ENCODE measurements around the gene EPHB3.

Gene EPHB3

GRCh38 chr3:184561061-184561912 lies at the start of gene EPHB3:
Gene EPHB3 (plus strand): TSS chr3:184561785. CDS start chr3:184562236, 451 bp downstream.
- peak; percentile 91 to 94 for DNase-seq

DNA sequence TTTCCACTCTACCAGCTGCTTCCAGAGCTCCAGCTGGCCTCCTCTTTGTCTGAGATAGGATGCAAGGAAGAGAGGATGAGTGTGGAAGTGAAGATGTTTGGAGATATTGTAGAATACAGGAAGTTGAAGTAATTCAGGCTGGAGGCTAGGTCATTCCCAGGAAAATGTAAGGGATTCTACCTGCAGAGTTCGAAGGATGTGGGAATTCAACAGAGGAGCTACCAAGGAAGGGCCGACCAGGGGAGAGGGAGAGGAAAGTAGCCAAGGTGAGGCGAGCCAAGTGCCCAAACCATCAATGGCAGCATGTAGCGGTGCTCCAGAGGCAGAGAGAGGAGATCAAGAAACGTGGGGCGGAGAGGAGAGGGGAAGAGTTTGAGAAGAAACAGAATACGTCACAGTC lies 49.0 kb upstream of the EPHB3 start:
- DNase-seq, result no peak

- DNase-seq, result peak; percentile 78 to 83
Measured at GRCh38 chr3:184513276-184514170, 48.1 kb upstream of the EPHB3 start.

GRCh38 chr3:184514171-184514490 lies 47.5 kb upstream of the EPHB3 start:
- no peak for DNase-seq

- no peak for DNase-seq
Measured at GRCh38 chr3:184523825-184524615, 37.6 kb upstream of the EPHB3 start.

- peak in 1 of 2 donors; percentile 23 for DNase-seq
Measured at GRCh38 chr3:184524981-184525336, 36.6 kb upstream of the EPHB3 start.

DNA sequence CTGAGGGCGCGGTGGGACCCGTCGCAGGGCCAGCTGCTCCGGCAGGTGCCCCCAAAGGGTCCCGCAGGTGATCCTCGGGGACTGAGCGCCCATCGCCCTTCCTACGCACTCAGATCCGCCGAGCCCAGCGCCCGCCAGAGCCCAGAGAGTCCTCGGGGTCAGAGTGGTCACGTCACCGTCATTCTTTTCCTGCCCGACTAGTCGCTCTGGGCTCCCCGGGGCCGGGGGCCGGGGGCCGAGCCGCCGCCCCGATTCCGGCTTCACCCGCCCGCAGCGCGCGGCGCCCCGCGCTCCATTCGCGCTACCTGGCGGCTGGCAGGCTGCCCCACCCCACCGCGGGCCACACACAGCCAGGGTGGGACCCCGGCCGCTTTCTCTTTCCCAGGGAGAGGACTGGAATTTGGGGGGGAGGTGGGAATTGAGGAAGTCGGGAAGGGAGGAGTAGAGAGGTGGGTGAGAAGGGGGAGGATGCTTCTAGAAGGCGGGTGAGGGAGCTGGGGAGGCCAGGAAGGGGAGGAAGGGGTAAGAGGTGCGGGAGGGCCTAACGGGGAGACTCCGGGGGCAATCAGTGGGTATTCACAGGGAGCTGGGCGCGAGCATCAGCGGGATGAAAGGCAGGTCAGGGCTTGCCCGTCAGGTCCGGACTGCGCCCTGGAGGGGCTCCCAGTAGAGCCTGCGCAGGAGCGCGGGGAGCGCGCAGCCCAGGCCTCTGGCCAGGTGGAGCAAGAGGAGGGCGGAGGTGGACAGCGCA lies 36.1 kb upstream of the EPHB3 start:
- no peak for DNase-seq

GRCh38 chr3:184526088-184526433 lies 35.5 kb upstream of the EPHB3 start:
- no peak for DNase-seq

DNA sequence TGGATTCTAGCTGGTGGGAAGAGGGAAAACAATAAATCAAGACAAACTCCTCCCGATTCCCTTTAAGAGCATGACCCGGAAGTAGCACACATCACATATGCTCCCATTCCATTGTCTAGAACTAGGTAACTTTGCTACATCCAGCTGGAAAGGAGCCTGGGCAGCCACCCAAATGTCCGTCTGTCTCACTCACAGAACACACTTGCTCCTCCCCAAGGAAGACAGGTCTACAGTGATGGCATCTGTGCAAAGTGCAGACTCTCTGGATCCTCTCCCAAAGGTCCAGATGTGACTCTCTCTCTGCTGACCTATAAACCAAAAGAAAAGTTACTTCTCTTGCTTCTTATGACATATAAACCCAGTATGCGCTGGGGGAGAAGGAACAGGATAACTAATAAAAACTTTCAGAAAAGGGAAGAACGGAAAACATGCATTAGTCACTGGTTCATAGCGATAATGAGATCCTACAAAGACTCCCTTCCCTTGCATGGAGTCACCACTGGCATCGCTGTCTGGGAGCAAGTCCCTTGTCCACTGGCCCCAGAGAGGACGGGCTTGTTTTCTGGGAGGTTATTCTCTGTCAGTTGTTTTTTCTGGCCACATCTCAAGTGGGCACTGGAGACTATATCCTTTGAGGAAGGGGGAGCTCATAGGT lies 29.8 kb upstream of the EPHB3 start:
- no peak for DNase-seq

- no peak for DNase-seq
Measured at GRCh38 chr3:184532940-184533732, 28.4 kb upstream of the EPHB3 start.

DNA sequence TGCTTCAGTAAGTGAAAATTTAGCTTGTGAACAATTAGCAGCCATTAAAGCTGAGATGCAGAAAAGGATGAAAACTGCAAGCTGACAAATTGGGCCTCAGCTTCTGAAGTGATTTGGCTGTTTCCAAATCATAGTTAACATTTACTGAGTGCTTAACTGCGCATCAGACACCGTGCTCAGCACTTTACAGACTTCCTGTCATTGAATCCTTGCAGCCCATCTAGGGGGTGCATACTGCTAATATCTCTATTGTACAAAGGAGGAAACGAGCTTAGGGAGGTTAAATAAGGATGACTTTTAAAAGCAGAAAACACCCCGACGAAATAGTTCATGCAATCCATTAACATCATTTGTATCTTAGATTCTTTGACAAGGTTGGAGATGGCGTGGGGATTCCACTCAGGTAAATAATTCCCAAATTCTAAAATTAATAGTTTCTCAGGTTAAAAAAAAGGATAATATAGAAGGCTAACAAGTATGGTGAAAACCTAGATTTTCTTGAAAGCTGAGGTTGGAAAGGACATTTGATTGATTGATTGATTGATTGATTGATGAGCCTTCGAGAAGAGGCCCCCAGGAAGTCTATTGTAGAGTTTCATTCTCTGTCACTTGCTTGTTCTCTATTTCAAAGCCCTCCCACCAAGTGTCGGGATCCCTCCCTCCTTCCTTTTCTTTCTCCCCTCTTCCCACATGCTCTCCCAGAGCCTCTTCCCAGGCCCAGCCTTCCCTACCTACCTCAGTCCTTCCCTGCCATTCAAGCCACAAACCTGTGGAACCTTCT lies 23.5 kb upstream of the EPHB3 start:
- DNase-seq, result no peak

- DNase-seq, result no peak
Measured at GRCh38 chr3:184538666-184539431, 22.7 kb upstream of the EPHB3 start.

- DNase-seq, result no peak
Measured at GRCh38 chr3:184539801-184540435, 21.7 kb upstream of the EPHB3 start.

DNA sequence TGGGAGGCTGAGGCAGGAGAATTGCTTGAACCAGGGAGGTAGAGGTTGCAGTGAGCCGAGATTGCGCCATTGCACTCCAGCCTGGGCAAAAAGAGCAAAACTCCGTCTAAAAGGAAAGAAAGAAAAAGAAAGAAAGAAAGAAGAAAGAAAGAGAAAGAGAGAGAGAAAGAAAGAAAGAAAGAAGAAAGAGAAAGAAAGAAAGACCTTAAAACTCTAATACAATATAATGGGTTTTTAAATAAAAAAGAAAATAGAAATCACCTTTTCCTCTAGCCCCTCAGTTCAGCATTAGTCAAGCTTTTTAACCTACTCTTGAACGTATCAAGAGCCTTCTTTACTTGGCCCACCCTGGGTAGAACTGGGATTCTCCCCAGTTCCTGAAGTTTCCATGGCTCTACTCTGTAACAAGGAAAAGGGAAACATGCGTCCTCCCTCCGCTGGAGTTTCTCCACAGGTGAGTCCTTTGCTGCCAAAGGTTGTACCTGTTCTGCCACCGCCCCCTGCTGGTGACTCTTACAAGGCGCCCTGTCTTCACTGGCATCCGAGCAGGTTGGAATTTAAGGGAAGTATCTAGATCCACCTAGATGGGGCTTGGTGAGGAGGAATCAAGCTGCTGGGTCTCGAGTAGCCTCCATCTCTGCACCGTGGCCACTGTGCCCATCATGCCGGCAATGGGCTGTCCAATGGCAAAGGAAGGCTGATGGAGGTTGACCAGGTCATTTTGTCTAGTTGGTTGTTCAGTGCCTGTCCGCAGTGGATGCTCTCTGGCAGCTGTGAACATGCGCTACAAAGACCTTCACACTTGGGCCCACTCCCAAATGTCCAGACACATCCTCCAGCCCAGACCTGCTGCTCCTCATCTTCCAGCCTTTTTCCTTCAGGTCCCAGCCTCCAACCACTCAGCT lies 20.6 kb upstream of the EPHB3 start:
- DNase-seq, result peak; percentile 59 to 74

- no peak for DNase-seq
Measured at GRCh38 chr3:184541886-184542562, 19.6 kb upstream of the EPHB3 start.

GRCh38 chr3:184542577-184542976 lies 19.0 kb upstream of the EPHB3 start:
- DNase-seq, result no peak

- DNase-seq, result no peak
Measured at GRCh38 chr3:184543256-184543655, 18.3 kb upstream of the EPHB3 start.
